ENCODE results near the gene GFPT2. TPM values are rescaled to one million over a fixed set of nuclear protein-coding genes. Genes with fewer than 3 reads are reported as not detected.

GFPT2 gene
- polyA plus RNA-seq, 2 of the 4 experiments (the other 2 are of a cell fraction): 24.4 to 38.0 TPM

DNA sequence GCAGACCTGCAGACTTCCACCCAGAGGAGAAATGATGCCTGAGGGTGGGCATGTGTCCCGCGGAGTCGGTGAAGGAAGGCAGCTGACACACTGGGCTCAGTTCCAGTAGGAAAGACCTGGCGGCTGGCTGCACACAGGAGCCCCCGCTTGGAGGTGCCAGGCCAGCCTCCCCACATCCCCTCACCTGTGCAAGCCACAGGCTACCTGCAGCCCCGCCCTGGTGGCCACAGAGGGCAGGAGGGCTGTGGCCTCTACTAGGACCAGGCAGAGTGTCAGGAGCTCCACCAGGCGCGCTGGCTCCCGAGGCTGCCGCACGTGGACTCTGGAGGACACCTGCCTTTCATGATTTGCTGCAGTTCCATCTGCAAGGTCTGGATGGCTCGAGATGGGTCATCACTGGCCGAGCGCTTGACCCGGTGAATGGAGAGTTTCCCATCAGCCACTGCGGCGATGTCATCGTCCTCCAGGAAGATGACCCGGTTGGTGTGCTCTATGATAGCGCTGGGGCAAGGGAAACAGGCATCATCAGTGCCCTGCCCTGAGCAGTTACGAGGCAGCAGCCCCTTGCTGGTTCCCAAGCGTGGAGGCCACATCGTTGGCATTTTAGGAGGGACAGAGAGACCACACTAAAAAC is 34.6 kb downstream of the GFPT2 start:
- H3K9me3 ChIP-seq: no peaks in the 10 kb centered on the region
- peaks cover 2% of the 10 kb centered on the region for H3K4me1 ChIP-seq
- no peak overlapping the region for H3K27ac ChIP-seq
- ATAC-seq (no peak), DNase-seq (ENCODE audit: low read depth in 1 of 2, low spot score in 1 of 2) (no peak), FAIRE-seq (no peak)
- ChIA-PET CTCF (interaction anchor here (1.1 to 9.9 kb wide), 5 partner anchors 11 to 153 kb away, joined by 3 to 110 read pairs (median 5); no protein-coding TSS in a partner anchor), POLR2A (no interaction called here)
- H3K4me2 ChIP-seq: no peak overlapping the region
- 90% methylated on average over 19 of the region's 23 CpGs for WGBS (ENCODE audit: missing lambda C conversion rate)
- no peak overlapping the region for H3K4me3 ChIP-seq
- no peak for TF ChIP-seq NPAS2 (CRISPR knock-in tag; IDR thresholded peaks at IDR 0.05; ENCODE audit: borderline replicate concordance)
- no peak for TF ChIP-seq HOXB13 (CRISPR knock-in tag; IDR thresholded peaks at IDR 0.05; ENCODE audit: low read depth)
- TF ChIP-seq GATA3 (IDR thresholded peaks at IDR 0.05; ENCODE audit: borderline replicate concordance): no peak
- TF ChIP-seq ZNF302 (CRISPR knock-in tag; IDR thresholded peaks at IDR 0.05): no peak
- no peak for TF ChIP-seq RNF2 (IDR thresholded peaks at IDR 0.05; ENCODE audit: borderline replicate concordance, low read depth)
- TF ChIP-seq NR3C1 (IDR thresholded peaks at IDR 0.05): no peak
- TF ChIP-seq JUNB (IDR thresholded peaks at IDR 0.05): no peak
- TF ChIP-seq HDAC2 (IDR thresholded peaks at IDR 0.05): no peak
- TF ChIP-seq FOXS1 (CRISPR knock-in tag; IDR thresholded peaks at IDR 0.05): no peak

DNA sequence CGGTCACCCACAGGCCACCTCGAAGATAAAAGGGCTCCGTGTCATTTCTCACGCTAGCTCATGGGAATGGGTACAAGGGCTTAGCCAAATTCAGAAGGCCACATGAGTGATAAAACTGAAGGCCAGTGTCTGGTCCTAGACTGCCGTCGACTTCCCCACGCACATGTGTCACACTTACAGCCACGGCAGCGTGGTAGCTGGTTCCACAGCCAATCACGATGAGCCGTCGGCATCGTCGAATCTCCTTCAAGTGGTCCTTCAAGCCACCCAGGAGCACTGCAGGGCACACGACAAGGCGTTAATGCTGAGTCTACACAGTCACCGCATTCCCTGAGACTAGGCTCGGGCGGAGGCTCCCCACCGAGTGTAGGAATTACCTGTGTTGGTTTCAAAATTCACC is 36.5 kb downstream of the GFPT2 start:
- CTCF ChIA-PET: interaction anchor here (0.7 to 9.9 kb wide), 23 partner anchors 8 to 303 kb away, joined by 3 to 110 read pairs (median 4); no protein-coding TSS in a partner anchor
- 92% methylated on average over 20 of the region's 20 CpGs for WGBS (ENCODE audit: missing lambda C conversion rate)
- Histone ChIP-seq H3K4me1 (no peaks in the 10 kb centered on the region), H3K9me3 (no peaks in the 10 kb centered on the region), H3K4me2 (no peak overlapping the region), H3K27ac (no peak overlapping the region), H3K4me3 (no peak overlapping the region)
- no peak for ATAC-seq
- TF ChIP-seq, protein P1, sequence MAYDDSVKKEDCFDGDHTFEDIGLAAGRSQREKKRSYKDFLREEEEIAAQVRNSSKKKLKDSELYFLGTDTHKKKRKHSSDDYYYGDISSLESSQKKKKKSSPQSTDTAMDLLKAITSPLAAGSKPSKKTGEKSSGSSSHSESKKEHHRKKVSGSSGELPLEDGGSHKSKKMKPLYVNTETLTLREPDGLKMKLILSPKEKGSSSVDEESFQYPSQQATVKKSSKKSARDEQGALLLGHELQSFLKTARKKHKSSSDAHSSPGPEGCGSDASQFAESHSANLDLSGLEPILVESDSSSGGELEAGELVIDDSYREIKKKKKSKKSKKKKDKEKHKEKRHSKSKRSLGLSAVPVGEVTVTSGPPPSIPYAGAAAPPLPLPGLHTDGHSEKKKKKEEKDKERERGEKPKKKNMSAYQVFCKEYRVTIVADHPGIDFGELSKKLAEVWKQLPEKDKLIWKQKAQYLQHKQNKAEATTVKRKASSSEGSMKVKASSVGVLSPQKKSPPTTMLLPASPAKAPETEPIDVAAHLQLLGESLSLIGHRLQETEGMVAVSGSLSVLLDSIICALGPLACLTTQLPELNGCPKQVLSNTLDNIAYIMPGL (CRISPR knock-in tag; IDR thresholded peaks at IDR 0.05; ENCODE audit: borderline replicate concordance): no peak
- TF ChIP-seq JUN (IDR thresholded peaks at IDR 0.05) (no peak), ZSCAN20 (CRISPR knock-in tag; IDR thresholded peaks at IDR 0.05) (no peak)
- TF ChIP-seq, protein P2, sequence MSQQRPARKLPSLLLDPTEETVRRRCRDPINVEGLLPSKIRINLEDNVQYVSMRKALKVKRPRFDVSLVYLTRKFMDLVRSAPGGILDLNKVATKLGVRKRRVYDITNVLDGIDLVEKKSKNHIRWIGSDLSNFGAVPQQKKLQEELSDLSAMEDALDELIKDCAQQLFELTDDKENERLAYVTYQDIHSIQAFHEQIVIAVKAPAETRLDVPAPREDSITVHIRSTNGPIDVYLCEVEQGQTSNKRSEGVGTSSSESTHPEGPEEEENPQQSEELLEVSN (IDR thresholded peaks at IDR 0.05; ENCODE audit: borderline replicate concordance, low read depth): no peak
- POLR2A ChIA-PET: no interaction called here
- FAIRE-seq: no peak
- no peak for DNase-seq (ENCODE audit: low read depth in 1 of 2, low spot score in 1 of 2)

DNA sequence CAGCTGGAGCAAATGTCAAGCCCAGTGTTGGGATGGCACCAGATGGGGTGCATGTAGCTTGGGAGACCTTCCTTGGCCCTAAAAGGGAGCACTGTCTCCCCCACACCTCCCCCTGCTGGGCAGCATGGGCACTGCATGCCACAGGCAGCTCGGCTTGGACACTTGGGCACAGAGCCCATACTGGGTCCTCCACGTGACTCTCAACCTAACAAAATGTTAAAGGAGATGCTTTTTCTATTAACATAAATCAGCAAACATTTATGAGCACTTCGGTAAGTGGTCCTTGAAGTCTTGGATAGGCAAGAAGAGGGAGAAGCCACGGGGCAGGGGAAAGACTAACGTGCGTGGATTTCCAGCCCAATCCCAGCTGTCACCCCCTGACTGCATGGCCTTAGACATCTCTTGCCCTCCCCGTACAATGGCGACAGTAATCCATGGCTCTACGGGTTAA is 37.3 kb downstream of the GFPT2 start:
- peak; percentile 73 for FAIRE-seq
- 57% methylated on average over 9 of the region's 9 CpGs for WGBS (ENCODE audit: missing lambda C conversion rate)
- TF ChIP-seq, protein P3, sequence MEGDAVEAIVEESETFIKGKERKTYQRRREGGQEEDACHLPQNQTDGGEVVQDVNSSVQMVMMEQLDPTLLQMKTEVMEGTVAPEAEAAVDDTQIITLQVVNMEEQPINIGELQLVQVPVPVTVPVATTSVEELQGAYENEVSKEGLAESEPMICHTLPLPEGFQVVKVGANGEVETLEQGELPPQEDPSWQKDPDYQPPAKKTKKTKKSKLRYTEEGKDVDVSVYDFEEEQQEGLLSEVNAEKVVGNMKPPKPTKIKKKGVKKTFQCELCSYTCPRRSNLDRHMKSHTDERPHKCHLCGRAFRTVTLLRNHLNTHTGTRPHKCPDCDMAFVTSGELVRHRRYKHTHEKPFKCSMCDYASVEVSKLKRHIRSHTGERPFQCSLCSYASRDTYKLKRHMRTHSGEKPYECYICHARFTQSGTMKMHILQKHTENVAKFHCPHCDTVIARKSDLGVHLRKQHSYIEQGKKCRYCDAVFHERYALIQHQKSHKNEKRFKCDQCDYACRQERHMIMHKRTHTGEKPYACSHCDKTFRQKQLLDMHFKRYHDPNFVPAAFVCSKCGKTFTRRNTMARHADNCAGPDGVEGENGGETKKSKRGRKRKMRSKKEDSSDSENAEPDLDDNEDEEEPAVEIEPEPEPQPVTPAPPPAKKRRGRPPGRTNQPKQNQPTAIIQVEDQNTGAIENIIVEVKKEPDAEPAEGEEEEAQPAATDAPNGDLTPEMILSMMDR (IDR thresholded peaks at IDR 0.05): peak; percentile 78
- peak; percentile 56 to 66 for TF ChIP-seq RAD21 (conservative IDR thresholded peaks at IDR 0.05 in 1 of 2, IDR thresholded peaks at IDR 0.05 in 1 of 2)
- TF ChIP-seq CHD4 (IDR thresholded peaks at IDR 0.05; ENCODE audit: borderline replicate concordance): no peak
- no peak for TF ChIP-seq NR3C1 (IDR thresholded peaks at IDR 0.05)
- TF ChIP-seq, protein P4, sequence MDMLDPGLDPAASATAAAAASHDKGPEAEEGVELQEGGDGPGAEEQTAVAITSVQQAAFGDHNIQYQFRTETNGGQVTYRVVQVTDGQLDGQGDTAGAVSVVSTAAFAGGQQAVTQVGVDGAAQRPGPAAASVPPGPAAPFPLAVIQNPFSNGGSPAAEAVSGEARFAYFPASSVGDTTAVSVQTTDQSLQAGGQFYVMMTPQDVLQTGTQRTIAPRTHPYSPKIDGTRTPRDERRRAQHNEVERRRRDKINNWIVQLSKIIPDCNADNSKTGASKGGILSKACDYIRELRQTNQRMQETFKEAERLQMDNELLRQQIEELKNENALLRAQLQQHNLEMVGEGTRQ (IDR thresholded peaks at IDR 0.05): peak; percentile 74
- TF ChIP-seq KDM5A (IDR thresholded peaks at IDR 0.05): no peak
- no peak for TF ChIP-seq ZSCAN20 (CRISPR knock-in tag; IDR thresholded peaks at IDR 0.05)
- peak; percentile 60 for TF ChIP-seq SMC3 (IDR thresholded peaks at IDR 0.05)
- ChIA-PET CTCF (interaction anchor here (0.7 to 9.9 kb wide), 30 partner anchors 9 to 303 kb away, joined by 3 to 110 read pairs (median 4); no protein-coding TSS in a partner anchor), POLR2A (no interaction called here)
- Histone ChIP-seq H3K27ac (no peak overlapping the region), H3K4me1 (no peaks in the 10 kb centered on the region), H3K9me3 (no peaks in the 10 kb centered on the region), H3K4me3 (no peak overlapping the region), H3K4me2 (no peak overlapping the region)
- ATAC-seq: peak; percentile 85 to 95
- peak; percentile 54 to 67 for DNase-seq (ENCODE audit: low read depth in 1 of 2, low spot score in 1 of 2)
